Suprapubic skin (tissue), 4 donors: Measurements from ENCODE around the gene PPP4R1. TPM values are rescaled to one million over a fixed set of nuclear protein-coding genes. Genes with fewer than 3 reads are reported as not detected.

Experiments used
- DNase-seq, 2 donors: peaks; one replicate each; pipeline ENCODE4 v3.0.0-alpha.2; 2019; ENCODE audit warnings: low spot score in 2 of 2
- H3K27ac ChIP-seq: fragments of 200-600 bp; sonication (generic); one replicate; pipeline ENCODE4 v1.5.1; 2019
- H3K27me3 ChIP-seq: fragments of 200-600 bp; sonication (generic); one replicate; pipeline ENCODE4 v1.5.1; 2019
- H3K36me3 ChIP-seq: fragments of 200-600 bp; sonication (generic); one replicate; pipeline ENCODE4 v1.5.1; 2019
- H3K4me1 ChIP-seq: fragments of 200-600 bp; sonication (generic); one replicate; pipeline ENCODE4 v1.5.1; 2019
- H3K4me3 ChIP-seq: fragments of 200-600 bp; sonication (generic); one replicate; pipeline ENCODE4 v1.5.1; 2019; ENCODE audit warnings: mild to moderate bottlenecking
- H3K9me3 ChIP-seq: fragments of 200-600 bp; sonication (generic); one replicate; pipeline ENCODE4 v1.5.1; 2019
- CTCF ChIP-seq, 2 donors: fragments of 200-600 bp in 1 of 2; fragments of 450-650 bp in 1 of 2; sonication (generic) in 1 of 2; IDR thresholded peaks; one replicate each; pipeline ENCODE4 v1.5.1; 2016 to 2019; ENCODE audit warnings: antibody characterized with exemption in 2 of 2, mild to moderate bottlenecking in 1 of 2, moderate library complexity in 1 of 2
- EP300 ChIP-seq: sonication (generic); formaldehyde crosslinking; IDR thresholded peaks from one replicate; pipeline ENCODE4 v1.6.1; 2017; ENCODE audit warnings: antibody characterized with exemption
- POLR2A ChIP-seq, 2 donors: fragments of 450-650 bp; IDR thresholded peaks; one replicate each; pipeline ENCODE4 v1.6.1; 2017; ENCODE audit warnings: antibody characterized with exemption in 2 of 2, mild to moderate bottlenecking in 2 of 2, moderate library complexity in 2 of 2
- POLR2AphosphoS5 ChIP-seq, 3 donors: sonication (generic); formaldehyde crosslinking; IDR thresholded peaks; one replicate each; pipeline ENCODE4 v1.6.1; 2017; ENCODE audit warnings: antibody characterized with exemption in 3 of 3
- WGBS: methylation state at CpG from one replicate; pipeline ENCODE4 v1.1.5; 2018; 5-methylcytosine and 5-hydroxymethylcytosine counted together
- total RNA-seq, 4 donors: library from RNA; depleted of rRNA; stranded (reverse); fragments of >200 nt; gene quantifications; one replicate each; pipeline ENCODE4 v1.1.0, GENCODE V29; 2016

PPP4R1 gene
- total RNA-seq, 4 donors from 2014 or later, result 82.3 to 153 (median 113) TPM

GRCh38 chr18:9628984-9629383 is 14.6 kb upstream of the PPP4R1 start:
- TF ChIP-seq CTCF (IDR thresholded peaks at IDR 0.05), result no peak
- no peak for TF ChIP-seq POLR2AphosphoS5 (IDR thresholded peaks at IDR 0.05)
- TF ChIP-seq EP300, result no peak
- TF ChIP-seq POLR2A (IDR thresholded peaks at IDR 0.05), result no peak
- Histone ChIP-seq H3K27ac (no peak overlapping the region), H3K4me3 (no peak overlapping the region), H3K9me3 (no peaks in the 10 kb centered on the region), H3K36me3 (no peaks in the 10 kb centered on the region), H3K4me1 (no peaks in the 10 kb centered on the region), H3K27me3 (no peaks in the 10 kb centered on the region)
- 94% methylated on average over 5 of the region's 5 CpGs for WGBS
- no peak for DNase-seq

GRCh38 chr18:9627642-9628041 is 13.3 kb upstream of the PPP4R1 start:
- H3K36me3 ChIP-seq, result no peaks in the 10 kb centered on the region
- 53% methylated on average over 3 of the region's 3 CpGs for WGBS
- H3K4me1 ChIP-seq, result no peaks in the 10 kb centered on the region
- H3K4me3 ChIP-seq, result no peak overlapping the region
- H3K27ac ChIP-seq, result no peak overlapping the region
- H3K9me3 ChIP-seq, result no peaks in the 10 kb centered on the region
- TF ChIP-seq CTCF (IDR thresholded peaks at IDR 0.05) (no peak), POLR2AphosphoS5 (IDR thresholded peaks at IDR 0.05) (no peak), POLR2A (IDR thresholded peaks at IDR 0.05) (no peak), EP300 (no peak)
- DNase-seq, result no peak
- H3K27me3 ChIP-seq, result no peaks in the 10 kb centered on the region

GRCh38 chr18:9619990-9620389 is 5.6 kb upstream of the PPP4R1 start:
- no peak for DNase-seq
- Histone ChIP-seq H3K27ac (no peak overlapping the region), H3K36me3 (no peaks in the 10 kb centered on the region), H3K9me3 (no peaks in the 10 kb centered on the region), H3K4me3 (no peak overlapping the region), H3K27me3 (no peaks in the 10 kb centered on the region), H3K4me1 (peaks cover 11% of the 10 kb centered on the region)
- TF ChIP-seq POLR2A (IDR thresholded peaks at IDR 0.05) (no peak), POLR2AphosphoS5 (IDR thresholded peaks at IDR 0.05) (no peak), CTCF (IDR thresholded peaks at IDR 0.05) (no peak), EP300 (no peak)
- WGBS, result 53% methylated on average over 5 of the region's 8 CpGs

- 36% methylated on average over 1 of the region's 1 CpG for WGBS
- no peaks in the 10 kb centered on the region for H3K9me3 ChIP-seq
- no peak for DNase-seq
- H3K27me3 ChIP-seq, result no peaks in the 10 kb centered on the region
- H3K27ac ChIP-seq, result no peak overlapping the region
- peaks cover 11% of the 10 kb centered on the region for H3K4me1 ChIP-seq
- no peaks in the 10 kb centered on the region for H3K36me3 ChIP-seq
- H3K4me3 ChIP-seq, result no peak overlapping the region
- TF ChIP-seq CTCF (IDR thresholded peaks at IDR 0.05) (no peak), POLR2AphosphoS5 (IDR thresholded peaks at IDR 0.05) (no peak)
Measured at GRCh38 chr18:9619545-9619944, 5.2 kb upstream of the PPP4R1 start.

- DNase-seq, result no peak
- H3K27ac ChIP-seq, result no peak overlapping the region
- no peaks in the 10 kb centered on the region for H3K36me3 ChIP-seq
- H3K27me3 ChIP-seq, result no peaks in the 10 kb centered on the region
- H3K4me1 ChIP-seq, result peaks cover 11% of the 10 kb centered on the region
- WGBS, result 71% methylated on average over 3 of the region's 3 CpGs
- no peak overlapping the region for H3K4me3 ChIP-seq
- TF ChIP-seq EP300 (no peak), CTCF (IDR thresholded peaks at IDR 0.05) (no peak), POLR2AphosphoS5 (IDR thresholded peaks at IDR 0.05) (no peak), POLR2A (IDR thresholded peaks at IDR 0.05) (no peak)
- no peaks in the 10 kb centered on the region for H3K9me3 ChIP-seq
Measured at GRCh38 chr18:9619056-9619455, 4.7 kb upstream of the PPP4R1 start.
